Measurements from ENCODE around the gene TRIP12. TPM values are rescaled to one million over a fixed set of nuclear protein-coding genes. Genes with fewer than 3 reads are reported as not detected.

The TRIP12 gene
- total and polyA plus RNA-seq, 2 of the 13 experiments (the other 11 are each of a cell fraction or from before 2014, with no cell fraction given) = 72.1 to 153 TPM

GRCh38 chr2:229887441-229887840 is 34.4 kb downstream of the TRIP12 start:
- Histone ChIP-seq H3K27me3 (ENCODE audit: control insufficient read depth in 1 of 2, insufficient read depth in 2 of 2, low read length in 2 of 2) (no peaks in the 10 kb centered on the region), H3K4me1 (ENCODE audit: insufficient read depth, low read length) (no peaks in the 10 kb centered on the region), H3K9ac (ENCODE audit: insufficient read depth, low read depth, low read length) (no peak overlapping the region), H2AFZ (ENCODE audit: low read length) (no peak overlapping the region), H3K9me3 (ENCODE audit: low read length) (no peaks in the 10 kb centered on the region), H3K79me2 (ENCODE audit: insufficient read depth, low read length) (peaks cover 88% of the 10 kb centered on the region), H3K36me3 (replicated peaks in 1 of 2; ENCODE audit: control insufficient read depth in 1 of 2, insufficient read depth in 2 of 2, low read length in 2 of 2) (peaks cover 0 to 34% of the 10 kb centered on the region in 2 experiments; a peak in 2 of 5 replicates), H3K27ac (ENCODE audit: extremely low read length, insufficient read depth, low read length) (no peak overlapping the region), H3K4me2 (ENCODE audit: low read depth, low read length) (no peak overlapping the region), H3K4me3 (replicated peaks in 1 of 3; ENCODE audit: insufficient read depth in 1 of 3, low read depth in 2 of 3, low read length in 3 of 3) (no peak overlapping the region), H4K20me1 (ENCODE audit: insufficient read depth, low read length) (peaks cover 21% of the 10 kb centered on the region)
- no peak for TF ChIP-seq ZSCAN20 (CRISPR knock-in tag; IDR thresholded peaks at IDR 0.05; ENCODE audit: borderline replicate concordance)
- no peak for TF ChIP-seq MED8 (CRISPR knock-in tag; IDR thresholded peaks at IDR 0.05; ENCODE audit: insufficient replicate concordance)
- no peak for TF ChIP-seq THAP11 (CRISPR knock-in tag; IDR thresholded peaks at IDR 0.05)
- TF ChIP-seq ZNF17 (CRISPR knock-in tag; IDR thresholded peaks at IDR 0.05) = no peak
- TF ChIP-seq ZNF12 (CRISPR knock-in tag; IDR thresholded peaks at IDR 0.05) = no peak
- TF ChIP-seq GATA4 (IDR thresholded peaks at IDR 0.05; ENCODE audit: borderline replicate concordance, low read depth) = no peak
- no peak for TF ChIP-seq ZNF180 (CRISPR knock-in tag; IDR thresholded peaks at IDR 0.05; ENCODE audit: borderline replicate concordance, low read depth)
- no peak for TF ChIP-seq MXI1 (IDR thresholded peaks at IDR 0.05; ENCODE audit: borderline replicate concordance, low read depth, low read length)
- TF ChIP-seq HIVEP1 (CRISPR knock-in tag; IDR thresholded peaks at IDR 0.05) = no peak
- TF ChIP-seq YY1 (IDR thresholded peaks at IDR 0.05; ENCODE audit: insufficient read depth, insufficient replicate concordance, low read depth, low read length) = no peak
- TF ChIP-seq ZNF703 (CRISPR knock-in tag; IDR thresholded peaks at IDR 0.05; ENCODE audit: borderline replicate concordance) = no peak
- ATAC-seq (no peak), DNase-seq (ENCODE audit: low spot score) (no peak), FAIRE-seq (no peak)
- in situ Hi-C loops (cut with HindIII; ENCODE audit: extremely low pct_ligation_motif_present, low pct_unique_long_range_greater_than_20kb) = no loop called here
- POLR2A ChIA-PET = no interaction called here
- 96% methylated on average over 1 of the region's 1 CpG for WGBS (ENCODE audit: low lambda C conversion rate)
- intact Hi-C loops (cut with micrococcal nuclease; ENCODE audit: unreplicated experiment) = no loop called here
- CTCF ChIA-PET (ENCODE audit: low intra/inter-chr PET ratio, low total read pairs) = no interaction called here
- no TSS peak for BruUV-seq (replicated peaks)
